ENCODE measurements around the gene RECQL.
"Not testable (repeated sequence)": the region's sequence is repeated elsewhere in the genome, so short reads cannot be mapped to it uniquely, and the experiment has no call there.

RECQL gene

DNA sequence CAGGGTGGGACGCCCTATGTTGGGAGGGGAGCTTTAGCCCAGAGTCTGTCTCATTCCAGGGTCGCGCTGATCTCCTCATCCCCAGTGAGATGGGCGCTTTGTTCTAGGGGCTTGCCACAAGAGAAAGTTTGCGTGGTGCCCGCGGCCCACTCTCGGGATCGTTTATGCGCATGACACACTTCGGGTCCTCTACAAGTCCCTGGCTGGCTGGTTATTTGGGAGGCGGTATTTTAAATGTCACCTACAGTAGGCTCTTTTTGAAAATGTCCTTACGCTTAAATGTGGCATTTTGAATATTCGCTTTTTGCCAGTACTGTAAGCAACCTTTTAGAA, 695 bp upstream of the RECQL start:
- DNase-seq (ENCODE audit: low spot score), result peak; percentile 55

DNA sequence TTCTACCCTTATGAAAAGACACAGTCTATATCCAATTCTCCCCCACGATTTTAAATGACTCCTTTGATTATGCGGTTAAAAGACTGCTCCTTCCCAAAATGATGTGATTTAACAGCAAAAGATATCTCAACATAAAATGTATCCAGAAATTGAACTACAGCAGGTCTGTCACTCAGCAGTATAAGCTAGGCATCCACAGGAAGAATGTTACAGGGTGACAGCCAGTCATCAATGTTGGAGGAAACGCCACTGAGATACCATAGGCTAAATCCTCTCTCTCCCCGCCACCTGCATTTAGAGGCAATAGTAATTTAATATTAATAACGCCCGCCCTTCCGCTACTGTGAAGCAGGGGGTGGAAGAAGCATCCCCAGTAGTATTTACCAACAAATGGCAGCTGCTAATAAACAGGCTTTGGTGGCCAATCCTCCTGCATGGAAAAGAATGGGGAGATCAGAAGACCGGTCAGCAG, 613 bp downstream of the RECQL start:
- no peak for DNase-seq (ENCODE audit: low spot score)

DNA sequence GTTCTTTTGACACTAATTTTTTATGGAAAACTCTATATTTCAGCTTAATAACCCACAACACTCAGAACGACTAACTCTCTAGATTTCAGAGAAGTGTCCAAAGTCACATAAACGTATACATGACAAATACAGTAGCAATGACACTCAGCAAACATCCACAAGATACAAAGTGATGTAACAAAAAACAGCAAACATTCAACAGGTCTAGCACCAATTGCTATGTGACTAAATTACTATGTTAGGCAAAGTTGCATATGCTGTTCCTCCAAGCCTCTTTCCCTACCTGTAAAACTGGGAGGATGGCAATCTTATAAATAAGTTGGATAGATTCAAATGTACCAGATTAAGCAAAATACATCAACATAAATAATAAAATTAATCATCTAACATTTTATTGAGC, 1.7 kb downstream of the RECQL start:
- DNase-seq (ENCODE audit: low spot score), result no peak

DNA sequence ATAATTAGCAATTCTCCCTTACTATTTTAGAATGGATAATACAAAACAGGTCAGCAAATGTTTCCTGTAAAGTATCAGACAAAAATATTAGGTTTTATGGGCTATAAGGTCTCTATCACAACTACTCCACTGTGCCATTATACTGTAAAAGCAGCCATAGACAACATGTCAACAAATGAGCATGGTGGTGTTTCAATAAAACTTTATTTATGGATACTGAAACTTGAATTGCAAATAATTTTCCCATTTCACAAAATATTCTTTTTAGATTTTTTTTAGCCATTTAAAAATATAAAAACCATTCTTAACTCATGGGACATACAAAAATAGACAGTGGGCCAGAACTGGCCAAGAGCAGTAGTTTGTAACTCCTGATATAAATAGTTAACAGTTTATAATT, 15.4 kb downstream of the RECQL start:
- no peak for DNase-seq (ENCODE audit: low spot score)

DNA sequence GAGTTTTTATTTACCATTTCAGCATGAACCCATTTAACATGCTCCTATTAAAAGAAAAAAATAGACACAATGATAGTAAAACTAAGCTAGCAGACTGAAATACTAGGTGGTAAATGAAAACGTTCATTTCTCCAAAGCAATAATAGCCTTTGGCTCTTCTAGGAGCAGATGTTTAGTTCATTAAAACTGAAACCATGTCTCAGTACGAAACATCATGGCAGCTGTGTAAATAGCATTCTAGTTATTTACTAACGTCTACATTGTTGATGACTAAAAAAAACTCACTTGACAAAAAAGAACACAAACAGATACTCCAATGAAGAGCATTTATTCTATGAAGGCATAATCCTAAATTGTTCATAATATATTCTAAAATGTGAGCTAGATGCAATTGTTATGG, 17.9 kb downstream of the RECQL start:
- no peak for DNase-seq (ENCODE audit: low spot score)

DNA sequence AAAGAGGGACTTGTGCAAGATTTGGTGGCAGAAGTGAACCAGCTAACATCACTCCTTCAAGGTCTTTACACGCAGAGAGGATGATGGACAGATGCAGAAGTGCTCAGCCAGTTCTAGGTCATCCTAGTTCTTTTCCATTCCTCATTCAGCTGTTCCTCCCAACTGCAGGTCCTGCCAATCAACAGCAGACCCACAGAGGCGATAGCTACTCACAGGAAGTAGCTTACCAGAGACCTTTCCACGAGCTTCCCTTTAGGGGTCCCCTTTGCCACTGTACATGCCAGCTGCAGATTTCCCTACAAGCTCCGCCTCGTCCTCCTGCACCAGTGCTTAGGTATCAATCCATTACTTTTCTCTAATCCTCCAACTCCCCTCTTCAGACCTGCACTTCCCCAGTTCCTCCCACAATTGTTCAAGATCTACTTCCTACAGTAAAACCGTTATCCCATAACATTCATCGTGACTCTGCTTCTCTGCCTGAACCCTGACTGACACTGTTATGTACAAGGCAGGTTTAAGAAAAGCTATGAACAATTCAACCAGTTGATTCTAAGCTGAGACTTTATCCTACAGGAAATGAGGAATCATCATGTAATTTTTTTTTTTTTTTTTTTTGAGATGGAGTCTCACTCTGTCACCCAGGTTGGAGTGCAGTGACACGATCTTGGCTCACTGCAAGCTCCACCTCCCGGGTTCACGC, 22.5 kb downstream of the RECQL start:
- no peak for DNase-seq (ENCODE audit: low spot score)

DNA sequence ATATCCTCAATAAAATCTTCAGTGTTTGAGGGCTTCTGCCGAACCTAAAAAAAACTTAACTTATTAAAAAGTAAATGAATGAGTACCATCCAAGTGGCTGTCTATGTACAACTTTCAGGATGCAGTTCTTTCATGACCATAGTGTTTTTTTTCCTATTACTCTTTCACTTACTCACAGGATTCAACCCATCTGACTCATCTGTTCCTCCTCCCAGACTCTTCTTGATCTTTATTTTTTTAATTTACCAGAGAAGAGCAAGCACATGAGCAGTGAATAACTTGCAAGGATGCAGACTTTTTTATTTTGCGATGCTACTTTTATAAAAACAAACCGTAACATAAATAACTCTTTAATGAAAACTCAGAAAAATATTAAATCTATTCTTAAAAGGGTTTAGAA, 24.5 kb downstream of the RECQL start:
- peak; percentile 39 for DNase-seq (ENCODE audit: low spot score)

DNA sequence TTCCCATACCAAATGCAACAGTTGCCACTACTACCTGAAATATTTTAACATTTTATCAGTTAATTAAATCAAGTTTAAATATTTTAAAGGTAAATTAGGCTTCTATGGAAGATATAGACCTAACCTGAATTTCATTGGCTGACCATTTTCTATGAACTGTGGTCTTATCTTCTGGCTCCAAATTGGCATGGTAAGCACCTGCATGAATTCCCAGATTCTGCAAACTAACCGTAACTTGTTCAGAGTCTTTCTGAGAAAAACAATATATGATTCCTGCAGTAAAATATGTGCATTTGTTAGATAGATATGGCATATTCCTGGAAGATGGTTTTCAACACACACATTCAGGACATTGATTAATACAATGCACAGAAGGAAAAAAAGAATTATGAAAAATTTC, 25.9 kb downstream of the RECQL start:
- no peak for DNase-seq (ENCODE audit: low spot score)

DNA sequence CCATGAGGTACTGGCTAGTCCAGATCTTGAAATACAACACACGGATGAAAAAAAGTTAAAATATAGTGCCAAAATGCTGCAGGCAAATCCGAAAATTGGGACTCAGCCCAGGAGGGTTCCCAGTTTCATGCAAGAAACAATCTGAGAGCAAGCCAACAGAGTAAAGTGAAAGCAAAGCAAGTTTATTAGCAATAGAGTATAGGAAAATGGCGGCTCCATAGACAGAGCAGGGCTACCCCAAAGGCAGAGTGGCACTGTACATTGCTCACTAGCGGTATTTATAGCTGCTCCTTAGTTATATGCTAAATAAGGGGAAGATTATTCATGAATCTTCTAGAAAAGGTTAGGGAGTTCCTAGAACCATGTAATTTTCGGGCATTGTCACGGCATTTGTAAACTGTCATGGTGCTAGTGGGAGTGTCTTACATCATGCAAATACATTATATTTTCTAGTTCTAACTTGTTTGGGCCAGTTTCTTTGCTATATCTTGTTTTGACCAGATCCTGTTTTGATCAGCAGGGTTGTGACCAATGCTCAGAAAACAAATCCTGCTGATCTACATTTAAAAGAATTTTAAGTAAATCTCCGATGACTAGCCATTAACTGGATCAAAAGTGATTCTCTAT, 29.1 kb downstream of the RECQL start:
- DNase-seq (ENCODE audit: low spot score), result no peak

DNA sequence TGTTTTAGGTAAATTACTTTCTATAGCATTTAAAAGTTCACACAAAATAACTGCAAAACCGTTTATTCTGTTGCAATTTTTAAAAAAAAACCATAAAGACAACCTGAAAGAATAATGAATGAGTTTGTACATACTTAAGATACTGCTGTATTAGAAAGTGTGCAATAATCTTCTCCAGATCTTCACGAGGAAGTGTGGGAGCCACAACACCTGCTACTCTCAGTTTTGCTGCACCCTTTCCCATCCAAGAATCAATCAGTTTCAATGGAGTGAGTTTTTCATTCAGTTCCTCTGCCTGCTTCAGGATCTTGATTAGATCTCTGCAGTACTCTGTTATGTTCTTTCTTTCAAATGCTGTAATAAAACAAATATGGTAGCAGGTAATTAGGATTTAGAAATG, 30.1 kb downstream of the RECQL start:
- DNase-seq (ENCODE audit: low spot score), result no peak

DNA sequence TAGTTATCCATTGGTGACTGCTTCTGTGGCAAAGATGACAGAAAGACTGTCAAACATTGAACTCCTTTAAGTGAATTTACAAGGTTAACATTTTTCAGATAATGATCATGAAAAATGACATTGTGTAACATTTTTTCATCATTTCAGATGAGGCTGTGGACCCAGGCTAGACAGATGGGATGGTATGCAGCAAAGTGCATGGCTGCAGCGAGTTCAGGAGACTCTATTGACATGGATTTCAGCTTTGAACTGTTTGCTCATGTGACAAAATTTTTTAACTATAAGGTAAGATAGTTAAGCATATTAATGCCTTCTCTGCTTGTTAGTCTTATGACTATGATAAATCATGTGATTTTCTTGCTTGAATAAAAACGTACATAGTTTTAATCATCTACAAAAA, 34.1 kb downstream of the RECQL start:
- not testable (repeated sequence) for DNase-seq (ENCODE audit: low spot score)

DNA sequence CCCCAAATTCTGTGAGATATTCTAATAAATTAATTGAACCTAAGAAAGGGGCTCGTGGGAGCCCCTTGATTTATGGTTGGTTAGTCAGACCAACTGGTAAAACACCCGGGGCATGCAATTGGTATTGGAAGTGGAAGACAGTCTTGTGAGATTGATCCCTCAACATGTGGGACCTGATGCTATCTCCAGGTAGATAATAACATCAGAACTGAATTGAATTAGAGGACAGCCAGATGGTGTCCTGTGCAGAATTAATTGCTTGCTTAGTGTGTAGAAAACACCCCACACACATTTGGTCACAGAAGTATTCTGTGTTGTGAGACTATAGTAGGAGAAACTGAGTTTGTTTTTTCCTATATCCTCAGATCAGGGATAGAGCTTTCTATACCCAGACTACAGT, 42.0 kb downstream of the RECQL start:
- no peak for DNase-seq (ENCODE audit: low spot score)

DNA sequence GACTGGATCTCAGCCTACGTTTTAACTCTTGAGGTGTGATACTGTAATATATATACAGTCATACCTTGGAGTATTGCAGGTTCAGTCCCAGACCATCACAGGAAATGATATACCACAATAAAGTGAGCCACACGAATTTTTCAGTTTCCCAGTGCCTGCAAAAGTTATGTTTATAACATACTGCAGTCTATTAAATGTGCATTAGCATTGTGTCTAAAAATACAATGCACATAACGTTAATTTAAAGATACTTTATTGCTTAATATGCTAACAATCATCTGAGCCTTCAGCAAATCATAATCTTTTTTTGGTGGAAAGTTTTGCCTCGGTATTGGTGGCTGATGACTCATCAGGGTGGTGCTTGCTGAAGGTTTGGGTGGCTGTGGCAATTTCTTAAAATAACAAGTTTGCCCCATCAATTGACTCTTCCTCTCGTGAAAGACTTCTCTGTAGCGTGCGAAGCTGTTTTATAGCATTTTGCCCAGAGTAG, 45.1 kb downstream of the RECQL start:
- DNase-seq (ENCODE audit: low spot score), result no peak

DNA sequence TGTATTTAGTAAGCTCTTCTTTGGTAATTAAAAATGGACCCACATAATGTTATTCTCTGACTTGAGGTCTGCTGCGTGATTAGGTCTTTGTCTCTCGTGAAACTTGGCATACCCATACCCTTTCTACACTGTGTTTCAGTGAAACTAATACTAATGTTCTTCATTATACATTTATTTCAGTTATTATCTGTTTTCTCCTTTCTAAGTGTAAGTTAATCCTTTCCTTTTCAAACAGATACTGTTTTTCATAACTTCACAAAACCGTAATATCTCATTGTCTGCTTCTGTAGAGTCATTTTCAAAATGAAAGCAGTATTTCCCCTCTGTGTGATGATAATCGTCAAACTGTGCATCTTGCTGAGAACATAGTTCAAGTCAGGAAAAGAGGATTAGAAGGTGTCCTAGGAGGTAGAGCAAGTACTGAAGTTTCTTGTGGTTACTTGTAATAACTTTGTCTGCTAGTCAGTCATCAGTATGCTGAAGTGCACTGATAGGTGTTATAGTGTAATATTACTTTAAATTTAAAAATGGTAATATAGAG, 48.1 kb downstream of the RECQL start:
- DNase-seq (ENCODE audit: low spot score), result no peak

DNA sequence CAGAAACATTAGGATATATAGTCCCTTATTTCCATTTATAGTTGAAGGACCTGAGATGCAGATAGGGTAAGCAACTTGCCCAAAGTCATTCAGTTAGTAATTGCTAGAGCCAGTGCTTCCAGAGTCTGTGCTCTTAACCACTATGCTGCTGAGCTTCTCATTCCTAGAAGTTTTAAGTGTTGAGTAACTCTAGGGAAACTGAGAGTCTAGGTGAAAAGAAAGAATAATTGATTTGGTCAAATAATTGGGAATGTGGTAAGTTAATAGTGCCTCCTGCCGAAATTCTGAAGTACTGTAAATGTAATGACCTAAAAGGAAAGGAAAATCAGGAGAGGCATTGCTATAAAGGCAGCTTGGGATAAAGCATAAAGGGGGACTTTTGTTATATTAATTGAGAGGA, 49.9 kb downstream of the RECQL start:
- DNase-seq (ENCODE audit: low spot score), result peak; percentile 5

DNA sequence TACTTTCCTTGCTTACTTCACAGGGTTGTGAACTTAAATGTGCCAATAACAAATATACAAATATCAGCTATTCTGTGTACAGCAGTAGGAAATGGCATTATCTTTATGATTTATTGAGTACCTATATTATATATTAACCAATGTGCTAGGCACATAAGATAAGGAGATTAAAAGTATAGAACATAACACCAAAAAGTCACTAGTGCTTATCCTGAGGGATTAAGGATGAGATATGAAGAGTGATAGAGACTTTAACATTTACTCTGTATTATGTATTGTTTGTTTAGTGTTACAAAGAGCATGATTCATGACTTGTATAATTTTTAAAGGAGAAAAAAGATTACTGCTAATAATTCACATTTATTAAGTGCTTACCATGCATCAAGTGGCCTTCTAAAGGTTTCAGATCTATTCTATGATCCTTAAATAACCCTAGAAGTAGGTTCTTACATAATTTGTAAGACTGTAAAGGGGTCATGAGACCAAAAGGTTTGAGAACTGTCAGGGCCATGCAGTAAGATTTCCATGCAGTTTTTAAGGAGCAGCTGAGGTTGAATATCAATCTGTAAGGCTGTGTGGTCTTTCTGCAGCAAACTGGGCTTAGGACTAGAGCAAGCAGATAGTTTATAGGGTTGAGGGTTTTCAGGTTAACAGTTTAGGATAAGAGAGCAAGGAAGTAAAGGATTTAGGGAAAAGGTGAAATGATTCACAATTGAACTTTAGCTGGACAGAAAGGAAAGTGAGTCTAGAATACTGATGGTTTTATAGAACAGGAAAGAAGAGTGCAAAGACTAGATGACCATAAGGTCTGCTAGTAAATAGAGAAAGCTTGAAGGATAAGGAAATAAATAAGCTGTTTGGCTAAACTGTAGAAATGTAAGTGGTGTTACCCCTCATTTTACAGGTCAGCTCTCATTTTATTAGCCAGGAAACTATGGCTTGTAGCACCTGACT, 57.0 kb downstream of the RECQL start:
- DNase-seq (ENCODE audit: low spot score), result no peak

DNA sequence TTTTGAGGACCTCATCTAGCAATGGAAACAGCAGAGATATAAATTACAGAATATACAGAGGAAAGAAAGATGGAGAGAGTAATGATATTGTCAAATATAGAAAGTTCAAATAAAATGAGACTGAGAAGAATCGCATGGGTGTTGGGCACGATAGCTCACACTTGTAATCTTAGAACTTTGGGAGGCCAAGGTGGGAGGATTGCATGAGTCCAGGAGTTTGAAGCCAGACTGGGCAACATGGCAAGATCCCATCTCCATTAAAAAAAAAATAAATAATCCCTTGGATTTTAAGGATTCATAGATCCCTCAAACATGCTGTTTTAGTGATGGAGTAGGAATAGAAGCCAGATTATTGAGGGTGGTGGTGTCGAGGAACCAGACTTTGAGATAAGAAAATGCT, 62.1 kb downstream of the RECQL start:
- DNase-seq (ENCODE audit: low spot score), result no peak

DNA sequence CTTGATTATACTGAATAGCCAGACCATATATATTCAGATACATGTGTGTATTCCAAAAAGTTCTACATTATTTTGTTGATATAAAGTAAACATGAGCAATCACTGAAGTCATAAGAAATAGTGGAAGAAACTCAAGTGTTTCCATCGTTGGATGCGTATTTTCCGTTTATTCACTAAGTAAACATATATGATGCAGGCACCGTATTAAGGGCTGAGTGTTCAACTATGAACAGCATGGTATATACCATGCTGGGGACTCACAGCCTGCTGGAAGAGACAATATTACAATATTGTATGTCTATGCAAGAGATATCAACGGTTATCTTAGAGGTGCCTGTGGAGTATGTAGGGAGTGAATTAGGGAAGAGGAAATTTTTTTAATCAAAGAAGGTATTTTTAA, 62.8 kb downstream of the RECQL start:
- DNase-seq (ENCODE audit: low spot score), result no peak

DNA sequence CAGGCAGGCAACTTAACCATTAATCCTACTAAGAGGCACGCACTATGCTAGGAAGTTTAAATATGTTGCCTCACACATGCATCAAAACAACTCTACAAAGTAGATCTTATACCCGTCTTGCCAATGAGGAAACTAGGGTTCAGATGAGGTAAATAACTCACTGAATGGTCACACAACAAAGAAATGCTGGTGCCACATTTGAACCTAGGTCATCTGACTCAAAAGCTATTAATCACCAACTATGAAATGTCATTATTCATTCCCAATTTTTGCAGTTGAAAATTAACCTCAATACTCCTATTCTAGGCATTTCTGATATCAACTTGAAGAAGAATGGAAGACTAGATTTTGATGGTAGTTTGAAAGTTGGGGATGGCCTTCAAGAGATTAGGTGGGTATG, 66.7 kb downstream of the RECQL start:
- no peak for DNase-seq (ENCODE audit: low spot score)

DNA sequence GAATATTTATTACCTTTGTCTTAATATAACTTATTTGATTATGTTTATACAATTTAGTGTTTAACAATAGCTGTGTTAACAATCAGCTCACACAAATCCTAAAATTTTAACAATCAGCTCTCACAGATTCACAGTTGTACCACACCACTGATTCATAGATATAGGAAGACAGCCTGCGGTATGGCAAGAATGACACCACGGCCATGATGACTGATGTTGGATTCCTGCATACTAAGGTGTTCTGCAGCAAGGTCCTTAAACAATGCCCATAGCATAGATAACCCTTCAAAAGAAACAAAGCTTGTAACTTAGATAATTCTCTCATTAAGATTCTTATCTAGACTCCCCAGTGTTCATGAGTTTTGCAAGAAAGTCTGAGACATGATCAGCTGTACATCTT, 67.9 kb downstream of the RECQL start:
- no peak for DNase-seq (ENCODE audit: low spot score)

DNA sequence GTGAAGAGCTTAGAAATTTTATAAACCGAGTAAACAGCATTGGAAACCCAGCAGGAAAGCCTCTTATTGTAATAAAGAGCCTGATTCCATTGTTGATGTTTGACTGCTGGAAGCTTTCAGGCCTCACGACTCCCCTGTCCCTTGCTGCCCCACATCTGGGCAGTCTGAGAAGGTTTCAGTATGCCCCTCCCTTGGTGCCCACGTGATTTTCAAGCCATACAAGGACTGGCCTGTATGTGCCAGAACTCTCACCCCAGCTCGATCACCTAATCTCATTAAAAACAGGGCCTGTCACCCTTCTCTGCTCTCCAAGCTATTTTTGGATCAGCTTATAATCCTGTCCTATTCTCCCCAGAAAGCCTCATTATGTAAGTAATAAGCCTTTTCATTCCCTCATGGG, 71.4 kb downstream of the RECQL start:
- no peak for DNase-seq (ENCODE audit: low spot score)

DNA sequence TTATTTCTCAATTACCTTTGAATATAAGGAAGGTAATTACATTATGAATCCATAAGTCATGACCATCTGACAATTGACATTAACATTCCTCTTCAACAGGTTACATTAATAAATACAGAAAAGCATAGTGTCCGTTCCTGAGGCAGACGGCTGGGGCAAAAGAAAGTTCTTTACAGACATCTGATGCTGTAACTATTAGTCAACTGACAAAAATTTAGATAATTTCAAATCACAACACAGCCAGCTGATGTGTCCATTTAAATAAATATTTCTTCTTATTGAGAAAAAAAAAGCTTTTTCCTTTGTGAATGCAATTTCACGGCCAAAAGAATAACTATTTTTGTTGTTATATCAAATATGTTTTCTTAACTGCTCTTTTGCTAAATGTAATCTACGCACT, 73.2 kb downstream of the RECQL start:
- DNase-seq (ENCODE audit: low spot score), result peak; percentile 27
